ENCODE results near the gene HKDC1.
"Not testable (repeated sequence)": the region's sequence is repeated elsewhere in the genome, so short reads cannot be mapped to it uniquely, and the experiment has no call there.

HKDC1 gene

DNA sequence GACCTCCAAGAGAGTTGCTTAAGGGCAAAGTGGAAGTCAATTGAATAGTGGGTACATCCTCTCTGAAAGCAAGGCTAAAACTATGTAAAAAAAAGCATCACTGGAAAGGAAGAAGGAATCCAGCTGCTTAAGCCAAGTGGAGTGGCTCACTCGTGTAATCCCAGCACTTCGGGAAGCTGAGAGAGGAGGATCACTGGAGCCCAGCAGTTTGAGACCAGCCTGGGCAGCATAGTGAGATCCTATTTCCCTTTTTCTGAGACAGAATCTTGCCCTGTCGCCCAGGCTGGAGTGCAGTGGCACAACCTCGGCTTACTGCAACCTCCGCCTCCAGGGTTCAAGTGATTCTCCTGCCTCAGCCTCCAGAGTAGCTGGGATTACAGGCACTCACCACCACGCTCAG, 64.3 kb downstream of the HKDC1 start:
- not testable (repeated sequence) for DNase-seq

DNA sequence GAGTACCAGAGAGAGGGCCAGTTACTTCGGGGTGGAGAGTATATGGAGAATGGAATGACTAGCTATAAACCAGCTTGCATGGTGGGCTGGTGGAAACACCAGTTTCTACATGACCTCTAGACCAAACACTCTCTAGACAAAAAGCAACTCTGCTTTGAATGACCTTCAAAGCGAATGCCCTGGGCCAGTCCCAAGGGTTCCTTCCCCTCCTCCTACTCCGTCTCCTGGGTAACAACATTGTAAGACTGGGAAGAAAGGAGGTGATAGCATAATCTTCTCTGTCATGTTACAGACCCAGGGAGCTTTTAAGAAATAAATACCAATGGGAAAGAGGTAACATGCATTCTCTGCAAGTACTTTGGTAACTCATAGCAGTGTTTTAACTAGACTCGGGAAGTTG, 65.6 kb downstream of the HKDC1 start:
- no peak for DNase-seq

DNA sequence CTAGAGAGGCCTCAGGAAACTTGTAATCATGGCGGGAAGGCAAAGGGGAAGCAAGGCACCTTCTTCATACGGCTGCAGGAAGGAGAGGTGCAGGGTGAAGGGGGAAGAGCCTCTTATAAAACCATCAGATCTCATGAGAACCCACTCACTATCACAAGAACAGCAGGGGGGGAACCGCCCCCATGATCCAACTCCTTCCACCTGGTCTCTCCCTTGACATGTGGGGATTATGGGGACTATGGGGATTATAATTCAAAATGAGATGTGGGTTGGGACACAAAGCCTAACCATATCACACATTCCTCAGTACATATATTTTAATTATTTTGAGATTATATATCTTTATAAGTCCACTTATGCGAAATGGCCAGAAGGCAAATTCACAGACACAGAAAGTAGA, 67.0 kb downstream of the HKDC1 start:
- no peak for DNase-seq

DNA sequence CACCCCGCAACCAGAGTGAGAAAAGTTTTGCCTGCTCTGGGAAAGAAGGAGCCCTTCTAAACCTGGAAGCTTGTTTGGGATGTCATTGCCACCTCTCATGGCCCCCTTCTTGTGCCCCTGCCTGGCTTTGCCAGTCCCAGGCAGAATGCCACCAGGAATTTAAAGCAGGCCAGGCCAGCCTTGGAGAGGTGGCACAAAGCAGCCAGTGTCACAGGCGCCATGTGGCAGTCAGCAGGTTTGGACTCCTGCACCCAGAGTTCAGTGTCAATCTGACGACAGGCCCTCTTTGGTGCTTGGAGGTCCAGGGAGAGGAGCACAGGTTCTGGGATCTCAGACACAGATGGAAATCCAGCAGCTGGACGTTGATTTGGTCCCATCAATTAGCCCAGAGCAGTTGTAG, 70.9 kb downstream of the HKDC1 start:
- DNase-seq = no peak

DNA sequence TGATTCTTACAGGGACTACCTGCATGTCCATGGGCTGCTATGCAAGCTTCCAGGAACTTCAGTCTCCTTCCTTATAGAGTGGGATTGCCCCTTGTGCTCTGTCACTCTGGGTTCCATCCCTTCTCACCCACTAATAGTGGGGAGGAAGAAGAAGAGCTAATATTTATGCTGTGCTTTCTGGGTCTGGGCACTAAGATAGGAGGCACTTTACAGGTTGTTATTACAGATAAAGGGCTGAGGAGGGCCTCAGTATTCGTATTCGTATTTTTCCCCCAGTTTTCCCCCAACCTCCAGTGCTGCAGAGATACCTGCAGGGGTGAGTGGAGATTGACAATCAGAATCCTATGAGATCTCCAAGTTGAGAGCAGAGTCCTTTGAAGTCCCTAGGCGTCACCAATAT, 72.3 kb downstream of the HKDC1 start:
- no peak for DNase-seq

DNA sequence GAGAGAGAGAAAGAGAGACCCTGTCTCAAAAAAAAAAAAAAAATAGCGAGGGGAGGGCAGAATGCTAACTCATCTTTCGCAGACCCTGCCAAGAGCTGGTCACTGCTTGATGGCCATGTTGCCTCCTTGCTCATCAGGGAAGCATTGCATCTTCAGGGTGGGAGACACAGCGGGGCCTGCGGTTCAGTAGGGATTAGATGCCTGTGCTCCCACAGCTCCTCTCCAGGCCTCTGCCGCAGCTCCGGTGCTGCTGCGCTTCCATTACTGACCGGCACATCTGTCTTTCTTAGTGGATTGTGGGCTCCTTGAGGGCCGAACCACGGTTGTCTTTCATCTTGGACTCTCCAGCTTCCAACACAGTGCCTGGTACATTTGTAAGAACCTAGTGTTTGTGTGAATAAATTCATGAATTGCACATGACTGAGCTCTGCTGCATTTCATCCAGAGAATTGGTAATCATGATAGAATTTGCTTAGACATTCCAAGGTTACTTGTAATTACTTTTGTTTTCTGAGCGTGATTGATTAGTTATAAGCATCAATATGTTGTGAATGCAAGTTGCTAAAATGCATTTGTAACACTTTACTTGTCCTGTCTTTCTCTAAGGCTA, 75.0 kb downstream of the HKDC1 start:
- DNase-seq = no peak

DNA sequence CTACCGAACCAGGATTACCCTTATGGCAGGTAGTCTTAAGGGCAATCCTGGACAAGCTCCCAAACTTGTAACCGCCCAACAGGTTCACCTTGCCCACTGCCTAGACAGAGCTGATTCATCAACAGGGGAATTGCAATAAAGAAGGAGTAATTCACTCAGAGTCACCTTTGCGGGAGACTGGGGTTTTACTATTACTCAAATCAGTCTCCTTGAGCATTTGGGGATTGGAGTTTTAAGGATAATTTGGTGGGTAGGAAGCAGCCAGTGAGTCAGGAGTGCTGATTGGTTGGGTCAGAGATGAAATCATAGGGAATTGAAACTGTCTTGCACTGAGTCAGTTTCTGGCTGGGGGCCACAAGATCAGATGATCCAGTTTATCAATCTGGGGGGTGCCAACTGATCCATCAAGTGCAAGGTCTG, 83.5 kb downstream of the HKDC1 start:
- peak; percentile 34 for DNase-seq

DNA sequence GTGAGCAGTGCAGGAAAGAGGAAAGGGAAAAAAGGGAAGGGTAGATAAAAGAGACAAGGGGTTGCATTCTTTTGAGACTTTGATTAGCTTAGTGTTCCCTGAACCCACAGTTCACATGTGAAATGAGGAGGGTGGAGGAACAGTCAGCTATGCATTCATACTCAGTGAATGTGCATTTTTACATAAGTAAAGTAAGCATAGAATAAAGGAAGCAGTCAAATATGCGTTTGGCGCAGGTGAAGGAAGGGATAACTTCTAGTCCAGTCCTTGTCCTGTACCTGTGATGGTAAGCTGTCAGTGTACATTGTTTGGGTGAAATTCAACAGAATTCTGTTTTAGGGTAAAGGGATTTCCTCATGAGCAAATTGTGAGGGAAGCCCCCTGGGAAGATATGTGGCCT, 86.3 kb downstream of the HKDC1 start:
- DNase-seq = no peak

DNA sequence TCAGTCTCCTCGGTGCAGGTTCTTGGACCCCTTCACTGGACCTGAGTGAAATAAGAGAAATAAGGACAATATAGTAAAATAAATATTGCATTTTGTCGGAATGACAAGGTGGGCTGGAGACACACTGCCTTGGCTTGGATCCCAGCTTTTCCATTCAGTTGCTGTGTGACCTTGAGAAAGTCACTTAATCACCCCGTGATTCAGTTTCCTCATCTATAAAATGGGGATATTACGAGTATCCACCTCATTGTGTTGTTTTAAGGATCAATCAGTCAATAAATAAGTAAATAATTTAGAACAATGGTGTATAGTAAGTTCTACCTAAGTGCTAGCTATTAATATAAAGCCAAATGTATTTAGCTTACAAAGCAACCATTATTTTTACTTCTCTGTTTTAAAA, 87.3 kb downstream of the HKDC1 start:
- DNase-seq = no peak

DNA sequence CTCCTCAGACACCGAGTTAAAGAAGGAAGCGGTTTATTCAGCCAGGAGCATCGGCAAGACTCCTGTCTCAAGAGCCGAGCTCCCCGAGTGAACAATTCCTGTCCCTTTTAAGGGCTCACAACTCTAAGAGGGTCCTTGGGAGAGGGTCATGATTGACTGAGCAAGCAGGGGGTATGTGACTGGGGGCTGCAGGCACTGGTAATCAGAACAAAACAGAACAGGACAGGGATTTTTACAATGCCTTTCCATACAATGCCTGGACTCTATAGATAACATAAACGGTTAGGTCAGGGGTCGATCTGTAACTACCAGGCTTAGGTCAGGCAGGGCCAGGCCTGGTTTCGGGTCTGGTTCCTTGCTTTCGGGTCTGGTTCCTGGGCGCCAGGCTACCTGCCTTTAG, 88.2 kb downstream of the HKDC1 start:
- not testable (repeated sequence) for DNase-seq

DNA sequence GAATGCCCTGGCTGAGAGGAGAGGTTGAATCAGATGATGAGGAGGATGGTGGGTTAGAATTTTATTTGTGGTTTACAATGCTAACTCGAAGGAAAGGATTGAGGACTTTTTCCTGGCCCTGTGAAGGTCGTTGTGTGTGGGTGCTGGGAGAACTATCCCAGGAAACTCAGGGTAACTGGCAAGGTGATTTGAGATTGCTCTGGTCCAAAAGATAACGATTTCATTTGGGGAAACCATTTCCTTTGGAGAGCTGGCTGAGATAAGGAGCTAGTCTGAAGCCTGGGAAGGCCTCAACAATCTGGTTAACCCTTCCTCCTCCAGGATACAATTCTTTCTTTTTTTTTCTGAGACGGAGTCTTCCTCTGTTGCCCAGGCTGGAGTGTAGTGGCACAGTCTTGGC, 91.2 kb downstream of the HKDC1 start:
- DNase-seq = no peak

DNA sequence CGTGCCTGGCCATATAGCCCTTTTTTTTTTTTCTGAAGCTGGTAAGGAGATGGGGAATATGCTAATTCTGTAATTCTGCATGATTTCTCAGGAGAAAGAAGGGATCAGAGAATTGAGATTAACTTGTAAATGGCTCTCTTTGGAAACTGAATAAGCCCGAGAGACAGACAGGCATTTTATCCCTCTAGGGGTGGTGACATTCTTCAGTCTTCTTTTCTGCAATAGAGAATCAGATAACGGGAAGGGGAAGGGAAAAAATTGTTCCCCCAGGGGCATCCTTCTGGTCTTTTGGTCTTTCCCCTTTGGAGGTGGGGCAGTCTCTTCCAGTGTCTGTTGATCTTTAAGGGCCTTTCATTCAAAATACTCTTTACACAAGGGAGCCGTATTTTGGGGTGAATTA, 92.4 kb downstream of the HKDC1 start:
- DNase-seq = no peak

DNA sequence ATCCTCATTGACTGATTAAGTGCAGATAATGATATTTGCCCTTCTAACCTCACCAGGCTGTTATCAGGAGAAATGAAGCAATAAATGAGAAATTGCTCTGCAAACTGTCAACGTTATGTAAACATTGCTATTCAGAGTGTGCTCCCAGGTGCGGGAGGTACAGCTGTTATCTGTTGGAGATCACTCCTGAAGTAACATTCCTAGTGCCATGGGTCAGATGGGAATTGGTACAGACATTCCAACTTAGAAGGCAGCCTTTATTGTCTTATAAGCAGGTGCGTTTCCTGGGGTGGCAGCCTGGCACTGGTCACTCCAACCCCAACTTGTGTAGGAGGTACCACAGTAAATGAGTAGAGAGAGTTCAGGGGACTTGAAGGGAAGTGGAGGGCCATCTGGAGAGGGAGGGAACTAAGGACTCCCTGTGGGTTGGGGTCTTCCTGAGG, 95.0 kb downstream of the HKDC1 start:
- DNase-seq = no peak

DNA sequence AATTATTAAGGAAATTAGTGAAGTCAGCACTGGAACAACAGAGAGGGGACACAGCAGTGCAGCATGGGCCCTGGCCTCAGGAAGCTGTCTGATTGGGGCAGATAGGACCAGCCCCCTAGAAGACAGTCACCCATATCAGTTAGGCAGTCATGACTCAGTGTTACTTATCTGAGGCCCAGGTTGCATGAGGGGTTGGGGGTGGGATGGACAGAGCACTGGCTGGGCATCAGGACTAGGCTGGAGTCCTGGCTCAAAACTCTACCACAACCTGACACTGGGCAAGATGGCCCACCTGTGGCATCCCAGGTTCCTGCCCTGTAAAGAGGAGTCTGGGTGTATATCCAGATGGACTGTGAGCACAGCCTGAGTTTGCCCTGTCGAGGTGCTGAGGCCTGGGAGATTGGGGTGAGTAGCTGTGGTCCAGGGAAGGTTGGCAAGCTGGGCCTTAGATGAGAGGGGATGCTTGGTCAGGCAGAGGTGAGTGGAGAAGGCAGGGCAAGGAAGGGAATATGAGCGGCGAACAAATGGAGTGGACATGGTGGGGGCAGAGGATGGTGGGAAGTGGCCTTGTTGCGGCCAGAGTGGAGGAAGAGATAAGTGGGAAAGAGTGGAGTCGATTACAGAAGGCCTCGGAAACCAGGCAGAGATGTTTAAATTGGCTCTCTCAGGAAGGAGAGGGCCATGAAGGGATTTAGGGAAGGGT, 95.6 kb downstream of the HKDC1 start:
- no peak for DNase-seq

DNA sequence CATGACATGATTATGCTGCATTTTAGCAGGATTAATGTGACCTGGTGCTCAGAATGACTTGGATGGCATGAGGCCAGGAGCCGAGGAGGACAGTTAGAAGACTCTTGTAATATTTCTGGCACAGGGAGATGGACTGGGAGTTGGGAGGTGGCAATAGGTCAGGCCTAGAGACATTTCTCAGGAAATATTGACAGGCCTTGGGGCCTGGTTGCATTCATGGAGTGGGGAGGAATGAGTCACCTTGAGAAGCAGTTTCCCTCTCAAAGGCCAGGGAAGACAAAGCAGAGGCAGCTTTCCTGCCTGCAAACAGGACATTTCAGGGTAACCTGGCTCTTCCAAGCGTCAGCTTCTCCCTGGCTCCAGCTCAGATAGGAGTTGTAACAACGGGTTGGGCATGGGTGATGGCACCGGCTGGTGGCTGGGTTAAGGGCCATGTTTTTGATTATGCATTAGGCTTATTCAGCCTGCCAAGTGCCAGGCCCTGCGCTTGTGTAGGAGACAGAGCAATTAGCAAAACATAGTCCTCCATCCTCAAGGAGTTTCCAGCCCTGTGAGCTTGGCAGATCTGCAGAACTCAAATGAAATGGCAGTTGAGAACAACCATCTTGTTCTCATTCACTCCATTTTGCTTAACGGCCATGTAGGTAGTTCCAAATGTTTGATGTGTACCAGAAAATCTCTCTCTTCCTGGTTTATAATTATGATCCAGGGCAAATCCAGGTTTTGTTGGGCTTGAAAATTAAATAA, 96.4 kb downstream of the HKDC1 start:
- DNase-seq = peak; percentile 25

Measured in T1000 (cell line).